ENCODE data around the gene LRMDA.

DNA sequence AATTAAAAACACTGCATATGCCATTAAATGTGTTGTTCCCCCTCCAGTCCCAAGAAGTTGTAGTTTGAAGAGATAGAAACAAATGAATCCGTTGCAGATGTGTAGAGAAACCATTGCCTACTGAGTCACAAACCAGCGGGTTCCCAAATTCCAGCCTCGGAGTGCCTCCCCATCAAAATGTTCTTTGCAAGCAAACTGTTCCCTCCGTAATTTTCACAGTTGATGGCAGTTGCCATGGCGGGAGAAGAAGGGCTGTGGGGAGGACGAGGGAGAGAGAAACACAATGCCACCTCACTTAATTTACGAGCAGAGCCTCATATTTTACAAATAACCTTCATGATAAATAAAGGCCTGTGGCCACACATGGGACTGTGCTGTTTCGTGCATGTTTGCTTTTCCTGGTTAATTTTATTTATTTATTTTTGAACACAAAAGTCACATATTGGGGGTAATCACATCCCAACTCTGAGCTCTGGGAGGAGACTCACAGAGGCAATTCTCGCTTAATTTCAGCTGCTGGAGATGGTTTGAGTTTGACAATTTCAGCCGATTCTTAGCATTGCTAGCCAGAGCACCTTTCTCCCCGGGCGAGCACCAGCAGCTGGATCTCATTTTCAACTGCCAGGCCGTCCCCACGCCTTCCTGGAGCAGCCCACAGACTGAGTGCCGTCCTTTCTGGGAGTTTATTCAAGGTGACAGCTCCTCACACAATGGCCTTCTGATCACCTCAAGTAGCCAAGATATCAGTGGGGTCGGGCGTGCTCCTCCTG is 1122.0 kb downstream of the LRMDA start:
- TF ChIP-seq, protein P1, sequence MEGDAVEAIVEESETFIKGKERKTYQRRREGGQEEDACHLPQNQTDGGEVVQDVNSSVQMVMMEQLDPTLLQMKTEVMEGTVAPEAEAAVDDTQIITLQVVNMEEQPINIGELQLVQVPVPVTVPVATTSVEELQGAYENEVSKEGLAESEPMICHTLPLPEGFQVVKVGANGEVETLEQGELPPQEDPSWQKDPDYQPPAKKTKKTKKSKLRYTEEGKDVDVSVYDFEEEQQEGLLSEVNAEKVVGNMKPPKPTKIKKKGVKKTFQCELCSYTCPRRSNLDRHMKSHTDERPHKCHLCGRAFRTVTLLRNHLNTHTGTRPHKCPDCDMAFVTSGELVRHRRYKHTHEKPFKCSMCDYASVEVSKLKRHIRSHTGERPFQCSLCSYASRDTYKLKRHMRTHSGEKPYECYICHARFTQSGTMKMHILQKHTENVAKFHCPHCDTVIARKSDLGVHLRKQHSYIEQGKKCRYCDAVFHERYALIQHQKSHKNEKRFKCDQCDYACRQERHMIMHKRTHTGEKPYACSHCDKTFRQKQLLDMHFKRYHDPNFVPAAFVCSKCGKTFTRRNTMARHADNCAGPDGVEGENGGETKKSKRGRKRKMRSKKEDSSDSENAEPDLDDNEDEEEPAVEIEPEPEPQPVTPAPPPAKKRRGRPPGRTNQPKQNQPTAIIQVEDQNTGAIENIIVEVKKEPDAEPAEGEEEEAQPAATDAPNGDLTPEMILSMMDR (conservative IDR thresholded peaks at IDR 0.05; ENCODE audit: low read length) = no peak
- TF ChIP-seq EZH2phosphoT487 (IDR thresholded peaks at IDR 0.05; ENCODE audit: borderline replicate concordance) = no peak

Data from Loucy (cell line).